Endometrial microvascular endothelial cells (primary cell): ENCODE measurements around the gene SPRYD7. TPM values are rescaled to one million over a fixed set of nuclear protein-coding genes. Genes with fewer than 3 reads are reported as not detected.
"Not testable (repeated sequence)": the region's sequence is repeated elsewhere in the genome, so short reads cannot be mapped to it uniquely, and the experiment has no call there.

Experiments
- in situ Hi-C: cut with HindIII; loops from 2 replicates; pipeline ENCODE4 v1.10.0; 2017; ENCODE audit warnings: low sequenced_read_pairs, low pct_unique_long_range_greater_than_20kb; ENCODE audit errors: inconsistent ontology term
- total RNA-seq: library from RNA; depleted of rRNA; stranded (reverse); fragments of >200 nt; gene quantifications from one replicate; pipeline ENCODE4 v1.2.3, GENCODE V29; 2015; ENCODE audit errors: inconsistent ontology term

The SPRYD7 gene
- total RNA-seq: 9.8 TPM

DNA sequence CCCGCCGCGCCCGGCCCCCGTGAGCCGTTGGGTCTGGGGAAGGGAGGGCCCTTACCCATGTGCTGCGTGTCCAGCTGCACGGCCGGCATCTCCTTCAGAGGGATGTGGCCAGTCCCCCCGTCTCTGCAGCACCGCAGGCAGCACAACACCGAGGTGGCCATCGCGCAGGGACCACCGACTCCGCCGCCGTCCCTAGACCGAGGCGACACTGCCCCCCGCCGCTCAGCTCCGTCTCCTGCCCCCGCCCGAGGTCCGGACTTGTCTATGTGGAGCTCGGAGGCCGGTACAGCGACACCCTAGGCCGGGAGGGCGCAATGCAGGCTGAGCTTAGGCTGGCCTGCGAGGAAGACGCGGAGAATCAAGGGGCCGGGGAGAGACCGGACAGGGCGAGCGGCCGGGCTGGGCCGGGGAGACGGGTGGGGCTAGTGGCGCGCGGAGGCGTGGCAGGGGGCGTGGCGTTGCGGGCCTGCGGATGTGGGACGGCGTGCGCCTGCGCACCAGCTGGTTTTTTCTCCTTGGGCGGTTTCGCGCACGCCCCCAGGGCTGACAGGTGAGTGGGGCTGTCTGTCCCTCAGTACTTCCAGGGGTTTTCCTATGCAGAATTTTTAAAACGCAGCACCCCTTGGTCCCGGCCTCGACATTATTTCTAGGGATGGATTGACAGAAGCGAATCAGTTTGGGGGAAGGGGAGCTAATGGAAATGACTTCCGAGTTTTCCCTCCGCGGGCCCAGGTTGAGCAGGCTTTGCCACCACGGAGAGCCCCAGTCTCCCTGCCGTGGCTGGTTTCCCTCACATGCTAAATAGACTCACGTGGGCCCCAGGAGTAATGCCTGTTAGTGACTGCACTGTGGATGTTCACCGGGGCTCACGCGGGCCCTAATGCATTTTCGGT, at the start of gene SPRYD7:
TSS of gene SPRYD7 (minus strand) at position 266 of the 893 bp plus-strand sequence. CDS start at position 161, 105 bp downstream.
- in situ Hi-C loops: no loop called here

DNA sequence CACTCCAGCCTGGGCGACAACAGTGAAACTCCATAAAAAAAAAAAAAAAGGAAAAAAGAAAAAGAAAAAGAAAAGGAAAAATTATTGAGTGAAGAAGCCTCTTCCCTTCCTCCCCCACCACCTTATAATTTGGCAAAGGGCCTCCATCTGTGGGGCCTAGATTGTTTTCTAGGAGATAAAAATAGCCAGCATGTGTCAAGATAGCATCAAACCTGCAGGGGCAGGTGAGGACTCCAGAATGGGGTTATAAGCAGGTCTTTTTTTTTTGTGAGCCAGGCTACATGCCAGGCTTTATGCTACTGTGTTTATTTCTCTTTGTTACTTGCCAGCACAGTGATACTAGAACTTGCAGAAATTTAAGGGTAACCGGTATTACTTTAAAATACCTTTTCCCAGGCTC, 49.0 kb upstream of the SPRYD7 start:
- in situ Hi-C loops: no loop called here

GRCh38 chr13:49980266-49980665, 44.1 kb upstream of the SPRYD7 start:
- in situ Hi-C loops: no loop called here

GRCh38 chr13:49977992-49978391, 41.9 kb upstream of the SPRYD7 start:
- in situ Hi-C loops: no loop called here

DNA sequence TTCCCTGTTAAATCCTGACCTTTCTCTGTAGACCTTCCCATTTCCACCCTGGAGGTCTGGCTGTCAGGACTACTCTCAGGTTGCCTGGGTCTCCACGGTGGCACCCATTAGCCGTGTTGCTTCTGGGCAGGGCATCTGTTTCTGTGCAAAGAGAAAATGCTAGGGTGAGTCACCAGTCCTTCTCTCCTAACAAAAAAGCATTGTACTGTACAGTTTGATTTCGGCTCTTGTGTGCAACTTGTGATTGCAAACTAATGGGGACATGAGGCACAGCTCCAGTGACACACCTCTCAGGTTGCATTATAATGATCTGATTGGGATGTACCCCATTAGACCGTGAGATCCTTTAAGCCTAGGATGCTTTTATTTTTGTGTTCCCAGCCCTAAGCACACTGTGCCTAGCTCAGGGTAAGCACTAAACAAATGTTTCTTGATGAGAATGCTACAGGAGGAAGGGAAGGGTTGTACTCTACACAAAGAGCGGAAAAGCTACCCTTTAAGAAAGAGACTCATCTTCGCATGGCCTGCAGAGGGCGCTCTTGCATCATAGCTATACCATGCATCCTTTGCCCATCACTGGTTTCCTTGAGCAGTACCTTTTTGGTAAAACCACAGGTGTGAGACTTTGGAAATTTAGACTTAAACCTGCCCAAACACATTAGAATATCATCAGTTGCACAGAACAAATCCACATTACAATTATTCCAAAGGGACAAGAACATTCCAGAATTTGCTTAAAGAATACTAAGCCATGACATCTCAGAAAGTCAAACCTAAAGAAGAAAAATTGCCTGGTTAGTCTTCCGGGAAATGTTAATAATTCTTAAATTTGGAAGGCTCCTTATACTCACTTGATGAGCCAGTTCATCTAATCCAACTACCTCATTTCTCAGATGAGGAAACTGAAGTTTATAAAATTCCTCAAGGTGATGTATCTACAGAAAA, 40.4 kb upstream of the SPRYD7 start:
- in situ Hi-C loops: no loop called here

DNA sequence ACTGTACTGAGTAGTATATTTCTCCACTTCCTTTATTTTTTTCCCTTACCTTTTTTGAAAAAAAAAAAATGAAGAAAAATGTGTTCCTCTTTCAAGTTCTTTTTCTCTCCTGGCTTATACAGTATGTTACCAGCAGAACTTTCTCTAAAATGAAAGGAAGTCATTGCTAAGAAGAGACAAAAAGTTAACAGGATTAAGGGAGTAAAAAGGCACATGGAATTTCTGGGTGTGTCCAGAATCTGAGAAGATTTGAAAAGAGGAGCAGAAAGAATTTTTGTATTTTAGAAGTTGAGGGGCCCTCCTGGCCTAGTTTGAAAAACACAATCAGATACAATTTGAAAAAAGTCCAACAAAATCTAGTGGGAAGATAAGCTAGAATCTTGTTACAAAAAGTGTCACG, 39.7 kb upstream of the SPRYD7 start:
- in situ Hi-C loops: no loop called here

DNA sequence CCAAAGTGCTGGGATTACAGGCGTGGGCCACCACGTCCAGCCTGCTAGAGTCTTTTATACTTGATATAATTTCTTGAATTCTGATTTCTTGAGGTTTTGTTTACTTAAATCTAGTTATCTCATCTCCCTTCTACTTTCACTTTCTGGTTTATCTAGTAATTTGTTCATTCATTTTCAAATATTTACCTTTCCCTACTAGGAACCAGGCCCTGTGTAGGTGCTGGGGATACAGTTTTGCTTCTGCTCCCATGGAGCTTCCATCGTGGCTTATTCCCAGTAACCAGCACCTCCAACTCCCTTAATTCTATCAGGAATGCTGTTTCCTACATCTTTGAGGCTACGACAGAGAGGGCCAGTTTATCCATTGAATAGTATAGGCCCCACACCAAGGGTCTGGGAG, 36.6 kb upstream of the SPRYD7 start:
- in situ Hi-C loops: no loop called here

DNA sequence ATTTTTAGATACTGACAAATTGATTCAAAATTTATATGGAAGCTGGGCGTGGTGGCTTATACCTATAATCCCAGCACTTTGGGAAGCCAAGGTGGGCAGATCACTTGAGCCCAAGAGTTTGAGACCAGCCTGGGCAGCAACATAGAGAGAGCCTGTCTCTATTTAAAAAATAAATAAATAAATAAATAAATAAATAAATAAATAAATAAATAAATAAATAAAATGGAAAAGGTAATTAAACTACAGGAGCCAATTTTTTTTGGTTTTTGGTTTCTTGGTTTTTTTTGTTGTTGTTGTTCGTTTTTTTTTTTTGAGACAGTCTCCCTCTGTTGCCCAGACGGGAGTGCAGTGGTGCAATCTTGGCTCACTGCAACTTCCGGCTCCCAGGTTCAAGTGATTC, 31.3 kb upstream of the SPRYD7 start:
- in situ Hi-C loops: no loop called here

DNA sequence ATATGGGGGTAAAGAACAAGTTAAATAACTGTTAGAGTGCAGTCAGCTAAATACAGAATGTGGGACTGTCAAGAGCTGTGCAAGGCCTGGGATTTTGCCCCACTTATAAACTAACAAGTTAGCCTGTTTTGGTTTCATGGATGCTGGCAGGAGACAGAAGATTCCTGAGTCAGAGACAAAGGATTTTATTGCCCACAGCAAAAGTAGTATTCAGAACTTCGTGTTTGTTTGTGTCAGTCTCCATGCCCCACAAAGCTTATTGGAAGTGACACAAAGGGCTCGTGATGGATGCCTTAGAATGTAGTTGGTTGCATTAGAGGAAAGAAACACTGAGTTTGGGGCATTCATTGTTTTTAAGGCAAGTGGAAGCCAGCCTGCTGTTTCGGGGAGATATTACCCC, 22.2 kb upstream of the SPRYD7 start:
- in situ Hi-C loops: no loop called here

DNA sequence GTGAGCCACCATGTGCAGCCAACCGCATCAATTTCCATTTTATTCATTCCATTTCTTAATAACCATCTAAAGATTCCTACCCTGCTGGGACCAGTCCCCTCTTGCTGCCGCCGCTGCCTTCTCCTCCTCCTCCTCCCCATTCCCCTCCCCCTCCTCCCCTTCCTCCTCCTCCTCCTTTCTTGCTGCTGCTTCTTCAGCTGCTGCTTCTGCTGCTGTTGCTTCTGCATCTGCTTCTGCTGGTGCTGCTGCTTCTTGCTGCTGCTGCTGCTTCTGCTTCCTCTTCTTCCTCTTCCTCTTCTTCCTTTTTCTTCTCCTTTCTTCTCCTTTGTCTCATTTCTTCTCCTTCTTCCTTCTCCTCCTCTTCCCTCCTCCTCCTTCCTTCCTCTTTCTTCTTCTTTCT, 20.0 kb upstream of the SPRYD7 start:
- in situ Hi-C loops: no loop called here

- in situ Hi-C loops: no loop called here
These were observed 18.7 kb upstream of the SPRYD7 start for GRCh38 chr13:49954674-49955455.

- in situ Hi-C loops: no loop called here
These were observed 17.4 kb upstream of the SPRYD7 start for GRCh38 chr13:49953560-49953959.

DNA sequence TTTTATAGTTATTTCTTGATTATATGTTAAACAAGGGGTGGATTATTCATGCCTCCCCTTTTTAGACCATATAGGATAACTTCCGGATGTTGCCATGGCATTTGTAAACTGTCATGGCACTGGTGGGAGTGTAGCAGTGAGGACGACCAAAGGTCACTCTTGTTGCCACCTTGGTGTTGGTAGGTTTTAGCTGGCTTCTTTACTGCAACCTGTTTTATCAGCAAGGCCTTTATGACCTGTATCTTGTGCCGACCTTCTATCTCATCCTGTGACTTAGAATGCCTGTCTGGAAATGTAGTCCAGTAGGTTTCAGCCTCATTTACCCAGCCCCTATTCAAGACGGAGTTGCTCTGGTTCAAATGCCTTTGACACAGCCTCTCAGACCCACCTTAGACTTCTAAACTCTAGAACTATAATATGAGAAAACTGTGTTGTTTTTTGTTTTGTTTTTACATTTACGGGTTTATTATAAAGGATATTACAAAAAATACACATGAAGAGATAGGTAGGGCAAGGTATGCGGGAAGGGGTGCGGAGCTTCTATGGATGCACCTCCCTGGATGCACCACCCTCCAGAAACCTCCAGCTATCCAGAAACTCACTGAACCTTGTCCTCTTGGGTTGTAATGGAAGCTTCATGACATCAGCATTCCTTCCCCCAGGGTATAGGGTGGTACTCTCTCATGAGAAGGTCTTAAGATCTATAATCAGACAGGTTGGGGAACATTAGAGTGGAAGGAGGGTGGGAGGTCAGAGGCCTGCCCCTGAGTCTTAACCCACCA, 15.8 kb upstream of the SPRYD7 start:
- in situ Hi-C loops: no loop called here

GRCh38 chr13:49948777-49949270, 12.7 kb upstream of the SPRYD7 start:
- in situ Hi-C loops: not testable (repeated sequence)

DNA sequence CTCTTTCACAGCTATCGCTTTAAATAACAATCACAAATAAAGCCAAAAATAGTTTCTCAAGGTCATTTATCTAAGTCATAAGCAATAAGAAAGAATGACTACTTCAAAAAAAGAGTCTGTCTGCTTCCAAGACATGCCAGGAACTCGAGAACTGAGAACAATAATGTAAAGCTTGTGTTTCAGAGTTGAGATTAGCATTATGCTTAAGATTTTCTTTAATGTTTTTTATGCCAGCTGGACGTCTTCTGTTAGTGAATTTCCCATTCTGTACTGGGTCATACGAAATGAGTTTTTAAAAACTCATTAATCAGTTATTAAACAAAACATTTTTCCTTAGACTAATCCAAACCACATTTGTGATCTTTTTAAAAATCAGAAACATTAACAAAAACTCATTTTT, 3.2 kb upstream of the SPRYD7 start:
- in situ Hi-C loops: no loop called here

- in situ Hi-C loops: no loop called here
These were observed 2.8 kb upstream of the SPRYD7 start for GRCh38 chr13:49938921-49939320.

DNA sequence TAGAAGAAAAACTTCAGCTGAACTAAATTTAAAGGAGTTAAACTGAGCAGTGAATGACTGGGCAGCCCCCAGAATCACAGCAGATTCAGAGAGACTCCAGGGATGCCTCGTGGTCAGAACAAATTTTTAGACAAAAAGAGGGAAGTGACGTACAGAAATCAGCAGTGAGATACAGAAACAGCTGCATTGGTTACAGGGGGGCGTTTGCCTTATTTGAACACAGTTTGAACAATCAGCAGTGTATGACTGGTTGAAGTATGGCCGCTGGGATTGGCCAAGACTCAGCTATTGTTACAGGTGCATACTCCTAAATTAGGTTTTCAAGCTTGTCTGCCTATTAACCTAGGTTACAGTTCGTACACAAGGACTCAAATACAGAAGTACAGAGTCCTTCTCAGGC, 2.2 kb upstream of the SPRYD7 start:
- in situ Hi-C loops: no loop called here

GRCh38 chr13:49936968-49937273, 781 bp upstream of the SPRYD7 start:
- in situ Hi-C loops: no loop called here
